Vagina (tissue), 2 donors: ENCODE data around the gene DBP.
"Not testable (repeated sequence)": the region's sequence is repeated elsewhere in the genome, so short reads cannot be mapped to it uniquely, and the experiment has no call there.

Experiments
- POLR2AphosphoS5 ChIP-seq, 2 donors: sonication (generic); formaldehyde crosslinking; IDR thresholded peaks; one replicate each; pipeline ENCODE4 v1.9.0; 2017; ENCODE audit warnings: antibody characterized with exemption in 2 of 2, mild to moderate bottlenecking in 2 of 2, low read depth in 1 of 2; ENCODE audit not compliant: insufficient read depth in 1 of 2
- TF ChIP-seq, protein P1 (sequence below), 3 experiments: fragments of 450-650 bp in 2 of 3; fragments of 200-600 bp in 1 of 3; sonication (generic) in 1 of 3; IDR thresholded peaks; one replicate each; pipeline ENCODE4 v1.5.1; 2017 to 2019; ENCODE audit warnings: antibody characterized with exemption in 3 of 3, mild to moderate bottlenecking in 2 of 3, moderate library complexity in 2 of 3

DNA sequence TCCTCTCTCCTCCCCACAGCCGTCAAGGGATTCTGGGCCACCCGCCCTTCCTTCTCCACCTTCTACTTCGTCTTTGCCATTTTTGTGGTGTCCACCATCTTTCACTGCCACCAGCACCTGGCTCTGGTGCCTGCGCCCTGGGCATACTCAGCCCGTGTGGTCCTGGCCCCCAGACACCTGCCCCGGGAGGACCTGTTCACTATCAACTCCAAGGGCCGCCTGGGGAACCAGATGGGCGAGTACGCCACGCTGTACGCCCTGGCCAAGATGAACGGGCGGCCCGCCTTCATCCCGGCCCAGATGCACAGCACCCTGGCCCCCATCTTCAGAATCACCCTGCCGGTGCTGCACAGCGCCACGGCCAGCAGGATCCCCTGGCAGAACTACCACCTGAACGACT lies 42.8 kb upstream of the DBP start:
- TF ChIP-seq, protein P1, sequence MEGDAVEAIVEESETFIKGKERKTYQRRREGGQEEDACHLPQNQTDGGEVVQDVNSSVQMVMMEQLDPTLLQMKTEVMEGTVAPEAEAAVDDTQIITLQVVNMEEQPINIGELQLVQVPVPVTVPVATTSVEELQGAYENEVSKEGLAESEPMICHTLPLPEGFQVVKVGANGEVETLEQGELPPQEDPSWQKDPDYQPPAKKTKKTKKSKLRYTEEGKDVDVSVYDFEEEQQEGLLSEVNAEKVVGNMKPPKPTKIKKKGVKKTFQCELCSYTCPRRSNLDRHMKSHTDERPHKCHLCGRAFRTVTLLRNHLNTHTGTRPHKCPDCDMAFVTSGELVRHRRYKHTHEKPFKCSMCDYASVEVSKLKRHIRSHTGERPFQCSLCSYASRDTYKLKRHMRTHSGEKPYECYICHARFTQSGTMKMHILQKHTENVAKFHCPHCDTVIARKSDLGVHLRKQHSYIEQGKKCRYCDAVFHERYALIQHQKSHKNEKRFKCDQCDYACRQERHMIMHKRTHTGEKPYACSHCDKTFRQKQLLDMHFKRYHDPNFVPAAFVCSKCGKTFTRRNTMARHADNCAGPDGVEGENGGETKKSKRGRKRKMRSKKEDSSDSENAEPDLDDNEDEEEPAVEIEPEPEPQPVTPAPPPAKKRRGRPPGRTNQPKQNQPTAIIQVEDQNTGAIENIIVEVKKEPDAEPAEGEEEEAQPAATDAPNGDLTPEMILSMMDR (IDR thresholded peaks at IDR 0.05) = not testable (repeated sequence)
- not testable (repeated sequence) for TF ChIP-seq POLR2AphosphoS5 (IDR thresholded peaks at IDR 0.05; ENCODE audit: insufficient read depth in 1 of 2, low read depth in 1 of 2)
